Caki2 (cell line): Measurements from ENCODE around the gene RAP1A. TPM values are rescaled to one million over a fixed set of nuclear protein-coding genes. Genes with fewer than 3 reads are reported as not detected.

Experiments used
- DNase-seq: peaks from one replicate; pipeline ENCODE4 v3.0.0-alpha.2; 2015; ENCODE audit warnings: low read depth
- in situ Hi-C: cut with HindIII; loops from 2 replicates; pipeline ENCODE4 v1.10.0; 2016; ENCODE audit warnings: low sequenced_read_pairs, low pct_unique_long_range_greater_than_20kb, mixed read lengths
- total RNA-seq: library from RNA; depleted of rRNA; stranded (reverse); fragments of >200 nt; shearing (Covaris generic); gene quantifications from 2 replicates; pipeline ENCODE4 v1.2.3, GENCODE V29; 2014; ENCODE audit warnings: low replicate concordance; rRNA removed

Gene RAP1A
- total RNA-seq, 1 experiment from 2014 or later = 15.3 TPM

- no peak for DNase-seq
- in situ Hi-C loops = no loop called here
These were observed 138.8 kb downstream of the RAP1A start for GRCh38 chr1:111758373-111758772.

GRCh38 chr1:111761717-111762116, 142.1 kb downstream of the RAP1A start:
- no peak for DNase-seq
- in situ Hi-C loops = no loop called here

- DNase-seq = no peak
- in situ Hi-C loops = no loop called here
These were observed 142.7 kb downstream of the RAP1A start for GRCh38 chr1:111762332-111762731.

Other genes starting within 250 kb of the RAP1A start
- gene OVGP1, start 192.1 kb upstream of the RAP1A start, total RNA-seq = 0.37 TPM in 1 of 2 replicates, not detected in the other
- 28.5 and 40.4 TPM in 2 replicates for gene WDR77, start 170.5 kb upstream of the RAP1A start, total RNA-seq
- gene ATP5PB, start 170.3 kb upstream of the RAP1A start, total RNA-seq = 300 and 367 TPM in 2 replicates
- not detected in 2 replicates for gene C1orf162, start 145.8 kb upstream of the RAP1A start, total RNA-seq
- gene ADORA3, start 116.2 kb upstream of the RAP1A start, total RNA-seq = not detected in 2 replicates
- gene TMIGD3, start 116.2 kb upstream of the RAP1A start, total RNA-seq = not detected in 2 replicates
- gene INKA2, start 119.6 kb downstream of the RAP1A start, total RNA-seq = 0.75 TPM in 1 of 2 replicates, not detected in the other
- 10.9 and 12.8 TPM in 2 replicates for gene DDX20, start 136.1 kb downstream of the RAP1A start, total RNA-seq